GM18909 (cell line): Measurements from ENCODE around the gene UPB1.
A peak's percentile ranks its signal among the peaks of the same experiment; 100 is the strongest.

Source experiments
- ATAC-seq: cut with Tn5 transposase; IDR thresholded peaks from one replicate; pipeline ENCODE4 v1.9.1; 2021; ENCODE audit warnings: mild to moderate bottlenecking; ENCODE audit not compliant: unreplicated experiment, poor library complexity

Gene UPB1

DNA sequence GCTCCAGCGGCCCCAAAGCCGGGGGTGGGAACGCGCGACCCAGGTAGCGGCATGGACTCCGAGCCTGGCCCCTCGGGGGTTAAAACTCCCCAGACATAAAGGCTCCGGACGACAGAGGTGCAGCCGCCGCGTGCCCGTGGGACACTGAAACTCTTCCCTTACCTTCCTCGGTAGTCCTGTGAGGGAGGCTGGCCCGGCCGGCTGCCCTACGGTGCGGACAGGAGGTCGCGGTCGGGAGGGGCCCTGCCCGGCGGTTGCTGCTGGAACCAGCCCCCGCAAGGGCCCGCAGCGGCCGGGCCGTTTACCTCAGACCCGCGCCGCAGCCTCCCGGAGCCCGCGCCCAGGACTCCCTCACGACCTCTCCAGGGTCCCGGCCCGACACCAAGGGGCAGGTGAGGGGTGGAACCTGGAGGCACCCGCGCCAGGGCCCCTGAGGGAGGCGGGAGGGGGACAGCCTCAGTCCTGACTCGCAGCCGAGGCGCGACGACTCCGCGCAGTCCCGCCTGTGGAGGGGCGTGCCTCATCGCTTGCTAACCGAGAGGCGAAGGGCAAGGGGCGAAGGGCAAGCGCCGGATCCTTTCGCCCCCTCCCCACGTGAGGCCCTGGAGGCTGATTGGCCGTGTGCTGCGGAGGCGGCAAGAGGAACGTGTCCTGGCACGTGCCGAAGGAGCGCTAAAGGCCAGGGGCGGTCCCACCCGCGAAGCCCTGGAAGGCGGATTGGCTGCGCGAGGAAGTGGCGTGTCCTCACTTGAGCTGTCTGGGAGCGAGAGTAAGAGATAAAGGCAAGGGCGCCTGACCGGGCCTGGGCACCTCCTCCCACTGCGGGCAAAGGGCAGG lies at the start of gene UPB1:
Gene UPB1 (plus strand): TSS at position 805 of the 837 bp plus-strand sequence. CDS start 72 bp downstream, outside the sequence.
- no peak for ATAC-seq

DNA sequence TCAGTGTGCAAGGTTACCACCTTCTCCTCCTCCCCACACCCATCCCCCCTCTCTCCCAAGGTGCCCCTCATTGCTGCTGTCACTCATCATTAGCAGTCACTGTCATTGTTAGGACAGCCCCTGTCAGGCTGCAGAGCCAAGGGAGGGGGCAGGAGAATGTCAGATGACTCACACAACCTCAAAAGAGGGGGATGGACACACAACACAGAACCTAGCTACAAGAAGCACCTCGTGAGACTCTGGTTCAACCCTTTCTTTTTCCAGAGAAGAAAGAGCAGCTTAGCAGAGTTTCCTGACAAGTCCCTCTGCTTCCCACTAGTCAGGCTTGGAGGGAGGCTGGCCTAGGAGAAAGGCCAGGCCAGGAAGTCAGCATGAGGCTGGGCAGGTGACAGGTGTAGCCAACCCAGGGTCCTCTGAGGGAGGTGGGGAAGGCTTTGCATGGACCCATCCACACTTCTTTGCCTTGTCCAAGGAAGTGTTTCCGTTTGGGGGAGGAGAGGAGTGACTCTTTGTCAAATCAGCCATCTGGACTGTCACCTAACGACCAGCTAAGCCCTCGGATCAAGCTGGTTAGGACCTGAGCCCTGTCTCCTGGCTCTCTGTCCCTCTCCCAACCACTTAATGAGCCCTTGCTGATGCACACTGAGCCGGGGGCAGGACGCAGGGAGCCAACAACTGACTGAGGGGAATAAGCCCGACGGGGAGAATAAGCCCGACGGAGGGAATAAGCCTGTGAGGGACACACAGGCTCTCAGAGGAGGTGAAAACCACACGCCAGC lies 49.5 kb upstream of the UPB1 start:
- ATAC-seq = no peak

- no peak for ATAC-seq
These were observed 48.9 kb upstream of the UPB1 start for GRCh38 chr22:24446260-24446611.

DNA sequence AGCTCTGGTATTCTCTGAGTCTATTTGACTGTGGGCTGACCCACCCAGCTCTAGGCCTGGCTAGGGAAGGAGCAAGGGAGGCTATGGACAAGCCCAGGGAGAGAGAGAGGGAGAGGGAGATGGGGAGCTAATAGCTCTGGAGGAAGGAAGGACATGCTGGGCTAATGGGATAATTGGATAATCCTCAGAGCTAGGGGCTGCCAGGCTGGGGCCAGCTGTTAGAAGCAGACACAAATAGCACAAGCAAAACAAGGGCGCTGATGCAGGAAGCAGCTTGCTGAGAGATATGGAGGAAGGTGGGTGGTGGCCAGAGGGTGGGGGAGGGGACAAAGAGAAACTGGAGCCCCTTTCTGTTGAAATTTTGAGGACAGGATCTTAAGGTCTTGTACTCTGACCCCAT lies 44.5 kb upstream of the UPB1 start:
- ATAC-seq = no peak

DNA sequence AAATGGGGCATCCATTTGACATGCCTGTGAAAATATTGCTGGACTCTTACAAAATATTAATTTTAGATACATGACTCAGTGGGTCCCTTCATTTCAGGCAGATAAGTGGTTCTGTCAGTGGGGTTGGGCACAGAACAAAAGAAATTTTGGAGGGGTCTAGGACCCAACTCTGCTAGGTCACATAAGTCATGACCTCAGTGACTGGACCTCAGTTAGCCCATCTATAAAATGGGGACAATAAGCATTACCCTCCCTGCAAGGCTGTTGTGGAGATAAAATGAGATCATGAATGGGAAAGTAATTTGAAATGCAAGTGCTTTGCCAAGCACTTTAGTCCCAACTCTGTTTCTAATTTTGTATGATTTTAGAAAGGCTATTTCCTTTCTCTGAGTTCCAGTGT lies 44.0 kb upstream of the UPB1 start:
- no peak for ATAC-seq

- ATAC-seq = no peak
These were observed 41.3 kb upstream of the UPB1 start for GRCh38 chr22:24453853-24454252.

DNA sequence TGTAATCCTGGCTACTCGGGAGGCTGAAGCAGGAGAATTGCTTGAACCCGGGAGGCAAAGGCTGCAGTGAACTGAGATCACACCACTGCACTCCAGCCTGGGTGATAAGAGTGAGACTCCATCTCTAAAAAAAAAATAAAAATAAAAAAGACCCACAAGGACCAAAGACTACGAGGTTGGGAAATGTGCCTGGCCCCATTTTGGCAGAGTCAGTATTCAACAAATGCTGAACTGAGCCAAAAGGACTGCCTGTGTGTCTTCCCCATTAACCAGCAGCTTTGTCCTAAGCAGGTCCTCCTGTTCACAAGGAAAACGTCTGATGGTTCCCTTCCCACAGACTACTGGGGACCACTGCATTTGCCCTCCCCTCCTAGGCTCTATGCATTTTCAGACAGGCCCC lies 40.1 kb upstream of the UPB1 start:
- no peak for ATAC-seq

DNA sequence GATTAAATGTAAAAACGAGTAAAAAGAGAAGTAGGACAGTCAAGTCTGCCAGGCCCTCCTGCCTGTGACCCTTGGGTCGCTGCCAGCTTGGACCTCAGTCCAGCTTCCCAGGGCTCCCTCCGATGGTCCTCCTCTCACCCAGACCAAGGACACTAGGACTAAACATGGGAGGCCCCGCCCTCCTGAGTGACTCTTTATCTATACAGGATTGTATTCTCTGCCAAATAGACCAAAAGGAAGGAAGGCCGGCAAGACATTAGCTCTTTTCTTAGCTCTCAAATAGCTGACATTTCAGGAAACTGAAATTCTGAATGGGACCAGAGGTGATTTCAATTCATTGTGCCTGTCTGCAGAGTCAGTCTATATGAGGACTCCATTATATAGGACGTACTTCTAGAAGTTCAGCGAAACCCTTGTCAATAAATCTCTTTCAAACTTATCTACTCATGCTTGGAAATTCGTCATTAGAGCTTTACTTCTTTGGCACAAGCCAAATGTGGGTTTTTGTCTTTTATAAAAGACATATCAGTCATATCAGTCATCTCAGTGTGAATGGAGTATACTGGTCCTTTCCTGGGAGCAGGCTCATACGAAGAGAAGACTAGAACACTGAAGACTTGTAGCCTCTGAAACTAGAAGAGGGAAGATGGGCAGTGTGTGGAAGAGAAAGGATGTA lies 39.2 kb upstream of the UPB1 start:
- no peak for ATAC-seq

GRCh38 chr22:24457894-24458420 lies 37.2 kb upstream of the UPB1 start:
- no peak for ATAC-seq

DNA sequence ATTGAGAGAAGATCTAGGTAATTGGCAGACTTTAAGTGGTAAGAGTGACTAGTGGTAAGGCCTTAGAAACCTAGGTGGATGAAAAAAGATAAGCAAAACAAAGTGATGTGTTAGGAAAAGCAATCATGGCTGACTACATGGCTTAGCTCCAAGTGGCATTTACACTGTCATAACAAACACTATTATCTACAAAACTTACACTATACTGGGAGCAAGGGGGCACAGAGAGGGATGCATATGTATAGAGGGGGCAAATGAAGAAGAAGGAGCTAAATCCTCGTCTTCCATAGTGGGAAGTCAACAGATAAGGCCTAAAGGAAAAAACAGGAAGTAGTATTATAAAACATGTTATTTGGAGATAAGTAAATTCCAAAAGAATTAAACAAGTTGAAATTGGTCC lies 35.2 kb upstream of the UPB1 start:
- ATAC-seq = no peak

- peak; percentile 52 for ATAC-seq
These were observed 34.6 kb upstream of the UPB1 start for GRCh38 chr22:24460418-24461089.

GRCh38 chr22:24463071-24463760 lies 31.9 kb upstream of the UPB1 start:
- ATAC-seq = no peak

- ATAC-seq = no peak
These were observed 29.6 kb upstream of the UPB1 start for GRCh38 chr22:24465566-24465965.

DNA sequence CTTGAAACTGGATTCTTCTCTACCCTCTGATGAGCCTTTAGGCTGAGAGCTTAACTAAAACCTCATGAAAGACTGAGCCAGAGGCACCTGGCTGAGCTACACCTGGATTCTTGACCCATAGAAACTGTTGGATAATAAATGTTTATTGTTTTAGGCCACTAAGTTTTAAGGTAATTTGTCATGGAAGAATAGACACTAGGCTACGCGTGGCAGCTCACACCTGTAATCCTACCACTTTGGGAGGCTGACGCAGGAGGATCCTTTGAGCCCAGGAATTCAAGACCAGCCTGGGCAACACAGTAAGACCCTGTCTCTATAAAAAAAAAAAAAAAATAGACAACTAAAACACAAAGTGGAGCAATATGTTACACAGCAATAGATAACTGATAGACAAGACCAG lies 29.2 kb upstream of the UPB1 start:
- ATAC-seq = no peak

- no peak for ATAC-seq
These were observed 28.3 kb upstream of the UPB1 start for GRCh38 chr22:24466716-24467328.

DNA sequence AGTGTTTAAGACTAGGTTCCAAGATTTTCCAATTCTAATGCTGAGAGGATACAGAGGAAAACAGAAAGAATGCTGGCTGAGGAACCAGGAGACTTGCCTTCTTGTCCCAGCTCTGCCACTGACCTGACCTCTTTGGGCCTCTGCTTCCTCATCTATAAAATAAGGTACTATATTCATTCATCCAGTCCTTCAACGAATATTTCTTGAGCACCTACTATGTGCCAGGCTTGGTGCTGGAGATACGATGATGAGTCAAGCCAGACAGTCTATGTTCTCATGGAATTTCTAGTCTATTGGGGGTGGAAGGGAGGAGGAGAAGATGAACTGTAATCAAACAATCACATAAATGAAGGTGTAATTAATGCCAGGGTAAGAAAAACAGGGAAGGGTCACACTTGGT lies 27.8 kb upstream of the UPB1 start:
- ATAC-seq = no peak

- ATAC-seq = no peak
These were observed 23.6 kb upstream of the UPB1 start for GRCh38 chr22:24471570-24471969.

DNA sequence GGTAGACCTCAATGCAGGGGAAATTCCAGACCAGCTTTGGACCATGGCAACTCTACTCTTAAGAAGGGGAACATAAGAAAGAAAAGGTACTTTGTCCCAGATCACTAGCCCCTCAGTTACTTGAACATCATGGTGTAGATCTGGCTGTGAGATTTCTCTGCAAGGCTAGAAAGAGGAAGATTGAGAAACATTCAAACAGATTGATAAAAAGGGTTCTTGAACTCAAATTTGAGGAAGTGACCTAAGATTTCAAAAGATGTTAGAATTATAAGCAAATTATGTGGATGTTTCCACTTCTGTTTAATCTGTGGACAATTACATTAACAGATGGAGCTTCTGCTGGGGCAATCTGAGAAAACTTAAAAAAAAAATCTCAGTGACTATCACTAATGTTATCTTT lies 21.8 kb upstream of the UPB1 start:
- ATAC-seq = no peak

DNA sequence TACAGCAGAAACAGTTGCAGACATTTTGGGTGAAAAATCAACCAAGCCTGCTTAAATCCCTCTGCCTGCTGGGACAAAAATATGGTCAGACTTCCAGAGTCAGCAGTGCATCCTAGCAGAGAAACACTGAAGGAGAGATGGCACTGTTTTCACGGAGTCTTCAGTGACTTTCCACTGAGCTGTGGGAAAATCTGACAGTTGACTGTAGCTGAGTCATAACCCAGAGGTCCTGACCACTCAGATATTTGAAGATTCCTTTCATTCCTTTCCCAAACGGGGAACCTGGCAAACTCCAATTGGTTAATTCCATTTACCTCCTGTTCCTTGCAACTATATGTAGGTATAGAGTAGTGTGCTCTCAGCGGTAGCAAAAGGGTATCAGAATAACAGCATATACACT lies 20.9 kb upstream of the UPB1 start:
- ATAC-seq = no peak
